GM18858 (cell line): ENCODE data around the gene DAZL.

ENCODE experiments used
- ATAC-seq: cut with Tn5 transposase; IDR thresholded peaks from one replicate; pipeline ENCODE4 v1.9.1; 2021; ENCODE audit not compliant: unreplicated experiment

The DAZL gene

GRCh38 chr3:16596352-16597032 is 8.7 kb downstream of the DAZL start:
- ATAC-seq = peak; percentile 61

DNA sequence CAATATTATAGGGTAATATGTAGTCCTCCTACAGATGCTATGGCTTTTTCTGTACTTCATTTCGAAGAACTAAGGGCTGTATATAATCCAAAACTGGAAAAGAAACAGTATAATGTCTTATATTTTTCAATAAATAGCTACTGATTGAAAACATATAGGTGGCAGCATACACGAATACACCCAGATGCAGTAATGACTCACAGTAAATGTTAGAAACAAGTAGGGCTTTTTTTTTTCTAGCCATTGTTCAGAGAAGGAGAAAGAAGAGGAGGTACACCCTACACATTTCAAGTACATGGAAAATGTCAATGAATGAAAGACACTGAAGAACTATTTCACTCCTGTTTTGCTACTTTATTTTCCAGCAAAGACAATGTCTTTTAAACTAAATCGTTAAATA is 9.4 kb downstream of the DAZL start:
- ATAC-seq = no peak

DNA sequence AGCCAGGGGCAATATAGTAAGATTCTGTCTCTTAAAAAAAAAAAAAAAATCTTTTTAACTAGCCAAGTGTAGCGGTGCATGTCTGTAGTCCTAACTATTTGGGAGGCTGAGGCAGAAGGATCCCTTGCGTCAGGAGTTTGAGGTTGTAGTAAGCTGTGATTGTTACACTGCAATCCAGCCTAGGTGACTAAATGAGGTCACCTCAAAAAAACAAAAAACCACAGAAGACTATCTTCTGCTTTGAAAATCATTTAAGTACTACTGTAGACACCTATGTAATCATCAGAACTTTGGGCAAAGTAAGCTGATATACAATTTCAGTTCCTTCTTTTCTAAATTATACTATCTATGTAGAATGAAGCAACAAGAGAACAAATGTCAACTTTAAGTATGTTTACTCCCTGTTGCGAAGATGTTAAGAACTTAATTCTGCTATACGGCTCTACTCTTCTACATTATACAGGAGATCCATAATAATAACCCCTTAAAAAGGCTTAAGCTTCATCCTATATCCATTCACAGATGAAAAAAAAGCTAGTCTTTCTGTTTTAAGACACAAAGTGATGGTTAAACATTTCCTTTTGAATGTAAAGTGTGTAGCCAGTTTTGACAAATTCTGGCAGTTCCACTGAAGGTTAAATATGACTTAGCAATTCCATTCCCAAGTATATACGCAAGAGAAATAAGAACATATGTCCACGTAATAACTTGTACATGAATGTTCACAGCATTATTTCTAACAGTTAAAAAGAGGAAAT is 15.2 kb downstream of the DAZL start:
- ATAC-seq = peak; percentile 98

- ATAC-seq = no peak
Observed at GRCh38 chr3:16589120-16589519, 16.1 kb downstream of the DAZL start.

- ATAC-seq = no peak
Observed at GRCh38 chr3:16587681-16588060, 17.6 kb downstream of the DAZL start.

DNA sequence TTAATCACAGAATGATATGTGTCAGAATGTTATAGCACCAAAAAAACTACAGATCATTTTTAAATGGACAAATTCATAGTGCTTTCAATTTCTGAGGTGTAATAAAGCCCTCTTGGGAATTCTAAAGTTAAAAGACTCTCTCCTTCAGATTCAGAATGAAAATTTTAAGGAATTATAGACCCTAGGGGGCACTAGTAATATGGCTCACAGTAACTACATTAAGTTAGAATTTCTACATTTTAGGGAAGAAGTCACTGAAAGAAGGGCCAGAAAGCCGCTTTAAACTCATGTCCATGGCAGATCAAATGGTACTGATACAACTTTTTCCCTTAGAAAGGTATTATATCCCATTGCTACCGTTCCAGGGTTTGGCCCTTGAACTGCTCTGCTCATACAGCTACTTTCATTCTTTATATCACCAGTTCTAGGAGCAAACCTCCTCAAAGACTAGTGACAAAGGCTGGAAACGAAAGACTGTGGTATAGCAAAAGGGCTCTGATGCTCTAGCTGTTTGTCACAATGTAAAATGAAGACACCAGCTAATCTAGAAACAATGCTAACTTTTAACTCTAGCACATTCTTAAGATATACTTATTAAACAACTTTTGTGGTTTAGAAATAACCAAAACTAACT is 18.1 kb downstream of the DAZL start:
- ATAC-seq = no peak

GRCh38 chr3:16584880-16585279 is 20.3 kb downstream of the DAZL start:
- ATAC-seq = no peak

GRCh38 chr3:16583551-16583950 is 21.7 kb downstream of the DAZL start:
- ATAC-seq = no peak

- ATAC-seq = no peak
Observed at GRCh38 chr3:16570113-16570512, 35.1 kb downstream of the DAZL start.

DNA sequence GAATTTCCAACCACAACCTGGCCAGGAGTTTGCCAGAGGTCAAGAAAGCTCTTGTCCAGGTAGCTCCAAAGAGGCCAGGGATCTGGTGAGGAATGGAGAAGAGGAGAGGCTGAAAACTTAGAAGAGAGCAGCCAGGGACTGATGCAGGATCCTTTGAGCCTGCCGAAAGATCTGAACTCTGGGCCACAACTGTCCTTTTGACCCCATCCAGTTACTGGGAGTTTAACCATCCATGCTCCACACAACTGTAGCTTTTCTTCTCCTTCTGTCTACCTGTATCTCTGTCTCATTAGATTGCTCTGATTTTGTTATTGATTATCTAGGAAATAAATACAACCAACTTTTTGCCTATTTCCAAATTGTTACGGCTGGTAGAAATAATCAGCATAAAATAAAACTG is 36.7 kb downstream of the DAZL start:
- ATAC-seq = no peak

DNA sequence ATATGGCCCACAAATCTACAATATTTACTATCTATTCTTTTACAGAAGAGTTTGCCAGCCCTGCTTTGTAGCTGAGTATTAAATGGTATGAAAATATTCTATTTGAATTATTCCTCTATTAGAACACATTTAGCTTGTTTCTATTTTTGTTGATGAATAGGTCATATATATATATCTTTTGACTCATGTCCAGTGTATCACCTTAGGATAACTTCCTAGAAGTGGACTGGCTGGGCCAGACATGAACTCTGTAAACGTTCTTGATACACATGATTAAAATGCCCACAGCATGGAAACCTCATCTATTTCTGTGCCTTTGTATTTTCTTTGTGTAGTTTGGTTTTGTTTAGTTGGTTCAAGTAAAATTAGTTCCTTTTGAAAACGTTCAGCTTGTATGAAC is 37.1 kb downstream of the DAZL start:
- no peak for ATAC-seq

DNA sequence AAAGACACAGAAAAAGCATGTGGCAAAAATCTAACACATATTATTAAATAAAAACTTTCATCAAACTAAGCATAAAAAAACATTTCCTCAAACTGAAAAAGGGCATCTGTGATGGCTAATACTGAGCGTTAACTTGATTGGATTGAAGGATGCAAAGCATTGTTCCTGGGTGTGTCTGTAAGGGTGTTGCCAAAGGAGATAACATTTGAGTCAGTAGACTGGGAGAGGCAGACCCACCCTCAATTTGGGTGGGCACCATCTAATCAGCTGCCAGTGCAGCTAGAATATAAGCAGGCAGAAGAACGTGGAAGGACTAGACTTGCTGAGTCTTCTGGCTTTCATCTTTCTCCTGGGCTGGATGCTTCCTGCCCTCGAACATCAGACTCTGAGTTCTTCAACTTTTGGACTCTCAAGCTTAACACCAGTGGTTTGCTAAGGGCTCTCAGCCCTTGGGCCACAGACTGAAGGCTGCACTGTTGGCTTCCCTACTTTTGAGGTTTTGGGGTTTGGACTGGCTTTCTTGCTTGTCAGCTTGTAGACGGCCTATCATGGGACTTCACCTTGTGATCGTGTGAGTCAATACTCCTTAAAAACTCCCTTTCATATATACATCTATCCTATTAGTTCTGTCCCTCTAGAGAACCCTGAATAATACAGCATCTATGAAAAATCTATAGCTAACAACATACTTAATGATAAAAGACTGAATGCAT is 45.4 kb downstream of the DAZL start:
- ATAC-seq = no peak

- no peak for ATAC-seq
Observed at GRCh38 chr3:16554126-16554525, 51.1 kb downstream of the DAZL start.

DNA sequence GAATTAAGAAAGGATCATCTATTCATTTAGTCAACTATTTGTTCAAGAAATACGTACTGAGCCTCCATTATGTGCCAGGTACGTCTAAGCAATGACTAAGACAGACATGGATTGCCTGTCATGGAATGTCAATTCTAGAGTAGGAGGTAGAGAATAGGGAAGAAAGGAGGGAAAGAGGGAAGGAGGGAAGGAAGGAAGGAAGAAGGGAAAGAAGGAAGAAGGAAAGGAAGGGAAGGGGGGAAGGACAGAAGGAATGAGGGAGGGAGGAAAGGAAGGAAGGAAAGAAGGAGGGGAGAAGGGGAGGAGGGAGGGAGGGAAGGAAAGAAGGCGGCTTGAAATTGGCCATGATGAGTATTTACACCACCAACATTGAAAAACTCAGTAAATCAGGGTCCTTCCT is 52.5 kb downstream of the DAZL start:
- ATAC-seq = no peak

DNA sequence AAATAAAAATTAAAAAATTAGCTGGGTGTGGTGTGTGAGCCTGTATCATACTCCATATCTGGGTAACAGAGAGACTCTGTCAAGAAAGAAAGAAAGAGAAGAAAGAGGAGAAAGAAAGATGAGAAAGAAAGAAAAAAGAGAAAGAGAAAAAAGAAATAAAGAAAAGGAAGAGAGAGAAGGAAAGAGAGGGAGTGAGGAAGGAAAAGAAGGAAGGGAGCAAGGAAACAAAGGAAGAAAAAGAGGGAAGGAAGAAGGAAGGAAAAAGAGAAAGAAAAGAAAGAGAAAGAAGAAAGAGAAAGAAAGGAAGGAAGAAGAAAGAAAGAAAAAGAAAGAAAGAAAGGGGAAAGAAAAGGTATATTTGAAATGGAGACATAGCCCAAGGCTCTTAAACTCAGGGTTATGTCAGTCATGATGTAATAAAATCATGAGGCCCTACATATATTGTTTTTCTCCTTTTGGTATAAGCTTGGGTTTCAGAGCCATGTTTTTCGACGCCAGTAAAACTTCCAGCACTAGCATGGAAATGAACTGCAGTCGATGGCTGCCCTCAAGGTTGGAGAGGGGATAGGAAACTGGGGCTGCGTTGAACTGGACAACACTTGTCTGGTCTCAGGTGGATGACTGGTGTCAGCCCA is 53.8 kb downstream of the DAZL start:
- no peak for ATAC-seq

DNA sequence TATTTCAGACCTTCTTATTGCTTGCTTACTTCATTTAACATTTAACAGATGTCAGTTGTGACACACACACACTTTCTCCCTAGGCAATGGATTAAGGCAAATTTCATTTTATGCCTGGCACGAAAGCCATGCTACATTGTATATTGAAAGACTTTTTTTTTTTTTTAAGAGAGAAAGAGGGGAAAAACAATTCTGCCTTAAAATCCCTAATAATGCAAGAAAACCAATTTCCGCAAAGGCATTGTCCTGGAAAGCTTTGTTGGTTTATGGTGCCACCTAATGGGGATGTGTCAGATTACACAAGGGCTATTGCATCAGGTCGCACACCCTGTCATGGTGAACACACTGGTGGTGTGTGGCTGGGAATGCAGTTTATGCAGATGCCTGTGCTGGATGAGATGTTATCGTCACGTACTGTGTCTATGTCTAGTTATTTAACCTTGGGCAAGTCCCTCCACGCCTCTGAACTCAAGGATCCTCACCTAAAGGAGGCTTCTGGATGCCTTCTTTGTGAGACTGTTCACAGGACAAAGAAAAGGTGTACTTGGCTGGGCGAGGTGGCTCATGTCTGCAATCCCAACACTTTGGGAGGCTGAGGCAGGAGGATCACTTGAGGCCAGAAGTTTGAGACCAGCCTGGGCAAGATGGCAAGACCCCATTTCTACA is 54.4 kb downstream of the DAZL start:
- ATAC-seq = no peak

- no peak for ATAC-seq
Observed at GRCh38 chr3:16550305-16550675, 54.9 kb downstream of the DAZL start.

DNA sequence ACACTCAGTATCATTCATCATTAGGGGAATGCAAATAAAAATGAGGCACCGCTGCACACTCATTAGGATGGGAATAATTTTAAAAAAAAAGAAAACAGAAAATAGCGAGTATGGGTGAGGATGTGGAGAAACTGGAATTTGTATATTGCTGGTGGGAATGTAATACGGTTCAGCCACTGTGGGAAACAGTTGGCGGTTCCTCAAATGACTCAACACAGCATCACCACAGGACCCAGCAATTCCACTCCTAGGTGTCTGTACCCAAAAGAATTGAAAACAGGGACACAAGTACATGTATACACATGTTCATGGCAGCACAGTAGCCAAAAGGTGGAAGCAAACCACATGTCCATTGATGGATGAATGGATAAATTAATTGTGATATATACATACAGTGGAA is 56.5 kb downstream of the DAZL start:
- ATAC-seq = no peak

GRCh38 chr3:16547561-16548357 is 57.5 kb downstream of the DAZL start:
- no peak for ATAC-seq
